Natural killer cell treated with Interleukin-12 subunit alpha and Interleukin-12 subunit beta and Interleukin-15 and Interleukin-18, amount 100 ng/mL, for 72 hours (primary cell): ENCODE measurements around the gene UBAP2L. TPM values are rescaled to one million over a fixed set of nuclear protein-coding genes. Genes with fewer than 3 reads are reported as not detected.
"Not testable (repeated sequence)": the region's sequence is repeated elsewhere in the genome, so short reads cannot be mapped to it uniquely, and the experiment has no call there.

ENCODE experiments used
- ATAC-seq, 2 donors: fragments of 150-1000 bp; cut with Tn5 transposase in 1 of 2; sonication (Bioruptor Pico), chemical (Tn5 transposase) in 1 of 2; 2 replicates each; pipeline ENCODE4 v1.10.0; 2021
- DNase-seq: peaks from one replicate; pipeline ENCODE4 v3.0.0; 2022; ENCODE audit warnings: low spot score
- H3K27ac Mint-ChIP-seq, 2 donors: 1 replicate in 1 of 2; 2 replicates in 1 of 2; pipeline ENCODE4 v1.8.0; 2022; ENCODE audit warnings: mixed read lengths in 2 of 2, mild to moderate bottlenecking in 1 of 2, moderate library complexity in 1 of 2
- H3K27me3 Mint-ChIP-seq, 2 donors: 1 replicate in 1 of 2; 2 replicates in 1 of 2; pipeline ENCODE4 v1.8.0; 2022; ENCODE audit warnings: mixed read lengths in 2 of 2
- H3K36me3 Mint-ChIP-seq: one replicate; pipeline ENCODE4 v1.8.0; 2022; ENCODE audit warnings: mixed read lengths
- H3K4me1 Mint-ChIP-seq, 2 donors: 1 replicate in 1 of 2; 2 replicates in 1 of 2; pipeline ENCODE4 v1.8.0; 2022; ENCODE audit warnings: low read depth in 2 of 2, mixed read lengths in 2 of 2, mild to moderate bottlenecking in 1 of 2
- H3K4me3 Mint-ChIP-seq: one replicate; pipeline ENCODE4 v1.8.0; 2022; ENCODE audit warnings: mixed read lengths
- H3K9me3 Mint-ChIP-seq: 2 replicates; pipeline ENCODE4 v1.8.0; 2022; ENCODE audit warnings: mixed read lengths
- total RNA-seq, 2 donors: library from RNA; stranded (reverse); gene quantifications; one replicate each; pipeline ENCODE4 v1.2.3, GENCODE V29; 2022

UBAP2L gene
- total RNA-seq, 2 donors from 2014 or later = 175 to 183 TPM

DNA sequence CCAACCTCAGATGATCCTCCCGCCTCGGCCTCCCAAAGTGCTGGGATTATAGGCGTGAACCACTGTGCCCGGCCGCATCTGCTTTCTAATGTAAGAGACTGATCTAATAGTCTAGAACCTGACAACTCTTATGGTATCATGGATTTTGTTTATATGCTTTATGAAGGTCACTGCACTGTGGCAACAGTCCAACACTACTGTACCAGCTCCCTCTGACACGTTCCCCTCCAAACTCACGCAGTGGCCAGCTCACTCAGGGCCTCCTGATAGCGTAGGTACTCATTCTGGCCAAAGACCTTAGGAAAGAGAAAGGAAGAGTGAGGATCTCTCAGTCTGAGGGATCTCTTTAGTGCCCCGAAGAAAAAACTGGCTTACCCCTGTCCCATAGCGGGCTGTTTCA lies 8.7 kb upstream of the UBAP2L start:
- Mint-ChIP-seq H3K4me1 (peaks cover 14 to 16% of the 10 kb centered on the region in 2 donors), H3K27ac (peak overlapping the region in 1 of 2 donors; percentile 29), H3K9me3 (no peaks in the 10 kb centered on the region), H3K4me3 (no peak overlapping the region), H3K27me3 (no peaks in the 10 kb centered on the region), H3K36me3 (peaks cover 6% of the 10 kb centered on the region)
- DNase-seq = no peak
- no peak for ATAC-seq

- Mint-ChIP-seq H3K9me3 (no peaks in the 10 kb centered on the region), H3K36me3 (peaks cover 9% of the 10 kb centered on the region), H3K4me3 (no peak overlapping the region), H3K4me1 (peaks cover 16 to 20% of the 10 kb centered on the region in 2 donors), H3K27ac (peak overlapping the region in 1 of 2 donors; percentile 64), H3K27me3 (no peaks in the 10 kb centered on the region)
- DNase-seq (no peak), ATAC-seq (peak; percentile 76 to 87)
Observed at GRCh38 chr1:154213274-154213673, 7.5 kb upstream of the UBAP2L start.

- peaks cover 26% of the 10 kb centered on the region for H3K36me3 Mint-ChIP-seq
Observed at GRCh38 chr1:154218545-154218944, 2.2 kb upstream of the UBAP2L start.

DNA sequence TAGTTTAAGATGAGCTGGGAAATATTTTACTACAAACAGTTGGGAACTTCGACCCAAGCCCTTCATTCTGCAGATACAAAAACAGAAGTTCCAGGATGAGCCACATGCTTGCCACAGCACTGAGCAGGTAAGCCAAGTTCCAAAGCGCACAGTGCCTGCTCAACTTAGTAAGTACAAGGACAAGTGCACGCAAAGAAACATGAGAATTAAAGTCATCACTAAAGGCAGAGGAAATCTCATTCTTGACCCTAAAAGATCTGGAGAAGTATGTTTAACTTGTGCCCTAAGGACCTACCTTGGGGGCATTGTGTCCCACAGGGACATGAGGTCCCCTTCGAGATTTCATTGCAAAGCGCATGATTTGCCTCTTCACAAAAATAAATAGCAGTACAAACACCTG lies 1.2 kb upstream of the UBAP2L start:
- H3K27ac Mint-ChIP-seq = peak overlapping the region; percentile 86 to 88
- peaks cover 40 to 53% of the 10 kb centered on the region in 2 donors for H3K4me1 Mint-ChIP-seq
- peak overlapping the region; percentile 90 for H3K4me3 Mint-ChIP-seq
- H3K27me3 Mint-ChIP-seq = no peaks in the 10 kb centered on the region
- ATAC-seq = no peak
- no peaks in the 10 kb centered on the region for H3K9me3 Mint-ChIP-seq
- no peak for DNase-seq
- peaks cover 26% of the 10 kb centered on the region for H3K36me3 Mint-ChIP-seq

More at GRCh38 chr1:154218545-154218944, 2.2 kb upstream of the UBAP2L start:
- H3K4me3 Mint-ChIP-seq = peak overlapping the region; percentile 90
- H3K9me3 Mint-ChIP-seq = no peaks in the 10 kb centered on the region
- H3K27me3 Mint-ChIP-seq = no peaks in the 10 kb centered on the region
- DNase-seq (no peak), ATAC-seq (no peak)
- peaks cover 40 to 46% of the 10 kb centered on the region in 2 donors for H3K4me1 Mint-ChIP-seq
- H3K27ac Mint-ChIP-seq = peak overlapping the region; percentile 86 to 88

GRCh38 chr1:154220970-154221277 lies 169 bp downstream of the UBAP2L start:
- Mint-ChIP-seq H3K9me3 (no peaks in the 10 kb centered on the region), H3K4me1 (peaks cover 45 to 63% of the 10 kb centered on the region in 2 donors), H3K4me3 (peak overlapping the region; percentile 90), H3K36me3 (peaks cover 29% of the 10 kb centered on the region), H3K27ac (peak overlapping the region; percentile 86 to 88), H3K27me3 (no peaks in the 10 kb centered on the region)
- DNase-seq (no peak), ATAC-seq (no peak)

- ATAC-seq (peak; percentile 28 to 48), DNase-seq (peak; percentile 64)
- no peaks in the 10 kb centered on the region for H3K9me3 Mint-ChIP-seq
- peak overlapping the region; percentile 90 for H3K4me3 Mint-ChIP-seq
- peaks cover 35% of the 10 kb centered on the region for H3K36me3 Mint-ChIP-seq
- peaks cover 48 to 68% of the 10 kb centered on the region in 2 donors for H3K4me1 Mint-ChIP-seq
- peak overlapping the region; percentile 86 to 88 for H3K27ac Mint-ChIP-seq
- no peaks in the 10 kb centered on the region for H3K27me3 Mint-ChIP-seq
Observed at GRCh38 chr1:154221278-154222001, 685 bp downstream of the UBAP2L start.

DNA sequence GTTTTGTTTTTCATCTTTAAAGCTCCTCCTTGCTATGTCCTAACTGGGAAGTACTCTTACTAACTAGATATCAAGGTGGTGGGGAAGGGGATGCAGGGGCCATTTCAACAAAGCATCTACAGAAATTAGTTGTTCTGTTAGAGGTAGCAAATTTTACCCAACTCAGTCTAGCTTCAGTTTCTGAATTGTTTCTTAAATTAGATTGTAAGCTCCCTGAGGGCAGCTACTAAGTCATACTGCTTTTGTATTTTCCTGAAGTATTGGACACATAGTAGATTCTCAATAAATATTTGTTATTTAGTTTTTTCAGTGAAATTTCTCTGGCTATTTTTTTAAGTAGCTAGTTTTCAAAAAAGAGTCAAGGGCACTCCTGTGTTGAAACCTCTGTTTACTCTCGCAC lies 1.8 kb downstream of the UBAP2L start:
- peaks cover 36% of the 10 kb centered on the region for H3K36me3 Mint-ChIP-seq
- ATAC-seq = no peak
- DNase-seq = no peak
- peaks cover 49 to 68% of the 10 kb centered on the region in 2 donors for H3K4me1 Mint-ChIP-seq
- peak overlapping the region; percentile 86 to 88 for H3K27ac Mint-ChIP-seq
- H3K9me3 Mint-ChIP-seq = no peaks in the 10 kb centered on the region
- no peaks in the 10 kb centered on the region for H3K27me3 Mint-ChIP-seq
- H3K4me3 Mint-ChIP-seq = peak overlapping the region; percentile 90

GRCh38 chr1:154222918-154223317 lies 2.2 kb downstream of the UBAP2L start:
- H3K4me1 Mint-ChIP-seq = peaks cover 49 to 68% of the 10 kb centered on the region in 2 donors
- ATAC-seq = no peak

GRCh38 chr1:154223621-154224020 lies 2.9 kb downstream of the UBAP2L start:
- ATAC-seq = no peak
- Mint-ChIP-seq H3K4me3 (peak overlapping the region; percentile 90), H3K36me3 (peaks cover 33% of the 10 kb centered on the region), H3K27ac (peak overlapping the region; percentile 86 to 88), H3K4me1 (peaks cover 47 to 61% of the 10 kb centered on the region in 2 donors), H3K9me3 (no peaks in the 10 kb centered on the region), H3K27me3 (no peaks in the 10 kb centered on the region)
- no peak for DNase-seq

More at GRCh38 chr1:154222918-154223317, 2.2 kb downstream of the UBAP2L start:
- Mint-ChIP-seq H3K27ac (peak overlapping the region; percentile 86 to 88), H3K9me3 (no peaks in the 10 kb centered on the region), H3K36me3 (peaks cover 36% of the 10 kb centered on the region), H3K27me3 (no peaks in the 10 kb centered on the region), H3K4me3 (peak overlapping the region; percentile 90)
- no peak for DNase-seq

- Mint-ChIP-seq H3K36me3 (peaks cover 27% of the 10 kb centered on the region), H3K27ac (no peak overlapping the region), H3K4me1 (peaks cover 38 to 49% of the 10 kb centered on the region in 2 donors), H3K27me3 (no peaks in the 10 kb centered on the region), H3K9me3 (no peaks in the 10 kb centered on the region), H3K4me3 (no peak overlapping the region)
- DNase-seq (no peak), ATAC-seq (no peak)
Observed at GRCh38 chr1:154225370-154225769, 4.6 kb downstream of the UBAP2L start.

DNA sequence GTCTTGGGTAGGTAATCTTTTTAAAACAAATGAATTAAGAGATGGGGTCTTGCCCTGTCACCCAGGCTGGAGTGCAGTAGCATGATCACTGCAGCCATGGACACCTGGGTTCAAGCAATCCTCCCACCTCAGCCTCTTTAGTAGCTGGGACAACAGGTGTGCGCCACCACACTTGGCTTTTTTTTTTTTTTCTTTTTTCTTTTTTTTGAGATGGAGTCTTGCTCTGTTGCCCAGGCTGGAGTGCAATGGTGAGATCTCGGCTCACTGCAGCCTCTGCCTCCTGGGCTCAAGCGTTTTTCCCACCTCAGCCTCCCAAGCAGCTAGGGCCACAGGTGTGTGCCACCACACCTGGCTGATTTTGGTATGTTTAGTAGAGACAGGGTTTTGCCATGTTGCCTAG lies 10.4 kb downstream of the UBAP2L start:
- not testable (repeated sequence) for DNase-seq, H3K27me3 Mint-ChIP-seq, ATAC-seq, H3K4me3 Mint-ChIP-seq, H3K9me3 Mint-ChIP-seq, H3K27ac Mint-ChIP-seq
- peaks cover 2 to 17% of the 10 kb centered on the region in 2 donors for H3K4me1 Mint-ChIP-seq
- peaks cover 28% of the 10 kb centered on the region for H3K36me3 Mint-ChIP-seq

DNA sequence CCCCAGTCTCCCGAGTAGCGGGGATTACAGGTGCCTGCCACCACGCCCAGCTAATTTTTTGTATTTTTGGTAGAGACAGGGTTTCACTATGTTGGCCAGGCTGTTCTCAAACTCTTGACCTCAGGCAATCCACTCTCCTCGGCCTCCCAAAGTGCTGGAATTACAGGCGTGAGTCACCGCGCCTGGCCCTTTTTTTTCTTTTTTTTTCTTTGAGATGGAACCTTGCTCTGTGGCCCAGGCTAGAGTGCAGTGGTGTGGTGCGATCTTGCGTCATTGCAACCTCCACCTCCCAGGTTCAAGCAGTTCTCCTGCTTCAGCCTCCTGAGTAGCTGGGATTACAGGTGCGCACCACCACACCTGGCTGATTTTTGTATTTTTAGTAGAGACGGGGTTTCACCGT lies 12.4 kb downstream of the UBAP2L start:
- not testable (repeated sequence) for H3K4me3 Mint-ChIP-seq, H3K27ac Mint-ChIP-seq, H3K27me3 Mint-ChIP-seq, DNase-seq, H3K9me3 Mint-ChIP-seq, ATAC-seq
- Mint-ChIP-seq H3K4me1 (peaks cover 0 to 14% of the 10 kb centered on the region in 2 donors), H3K36me3 (peaks cover 41% of the 10 kb centered on the region)

DNA sequence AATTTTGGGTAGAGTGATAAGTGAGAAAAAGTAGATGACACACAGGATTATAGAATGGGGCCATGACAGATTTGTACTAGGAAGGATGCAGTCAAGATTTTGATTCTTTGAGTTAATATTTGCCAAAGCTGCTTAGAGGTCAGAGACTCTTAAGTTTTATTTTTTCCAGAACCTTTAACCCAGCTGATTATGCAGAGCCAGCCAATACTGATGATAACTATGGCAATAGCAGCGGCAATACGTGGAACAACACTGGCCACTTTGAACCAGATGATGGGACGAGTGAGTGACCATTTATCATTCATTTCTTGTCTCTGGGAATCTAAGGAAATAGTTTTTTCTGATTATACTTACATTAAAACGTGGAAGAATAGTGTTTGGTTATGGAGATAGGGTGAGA lies 16.1 kb downstream of the UBAP2L start:
- Mint-ChIP-seq H3K27ac (no peak overlapping the region), H3K4me1 (peaks cover 7 to 17% of the 10 kb centered on the region in 2 donors)

GRCh38 chr1:154237435-154237834 lies 16.7 kb downstream of the UBAP2L start:
- H3K27ac Mint-ChIP-seq = no peak overlapping the region
- ATAC-seq (no peak), DNase-seq (no peak)
- H3K36me3 Mint-ChIP-seq = peaks cover 51% of the 10 kb centered on the region
- H3K9me3 Mint-ChIP-seq = no peaks in the 10 kb centered on the region
- no peaks in the 10 kb centered on the region for H3K27me3 Mint-ChIP-seq
- no peak overlapping the region for H3K4me3 Mint-ChIP-seq
- H3K4me1 Mint-ChIP-seq = peaks cover 7 to 17% of the 10 kb centered on the region in 2 donors

More for the DNA sequence above, 16.1 kb downstream of the UBAP2L start:
- H3K36me3 Mint-ChIP-seq = peaks cover 46% of the 10 kb centered on the region
- H3K4me3 Mint-ChIP-seq = no peak overlapping the region
- H3K9me3 Mint-ChIP-seq = no peaks in the 10 kb centered on the region
- DNase-seq (no peak), ATAC-seq (no peak)
- no peaks in the 10 kb centered on the region for H3K27me3 Mint-ChIP-seq
